Tibial nerve (tissue), 4 donors: ENCODE results near the gene CNIH3. TPM values are rescaled to one million over a fixed set of nuclear protein-coding genes. Genes with fewer than 3 reads are reported as not detected.

Source experiments
- DNase-seq, 2 donors: peaks; one replicate each; pipeline ENCODE4 v3.0.0-alpha.2; 2019; ENCODE audit warnings: low spot score in 2 of 2
- H3K27ac ChIP-seq, 4 donors: fragments of 200-600 bp; sonication (generic) in 3 of 4; one replicate each; pipeline ENCODE4 v1.5.1; 2017 to 2019; ENCODE audit warnings: mild to moderate bottlenecking in 1 of 4
- H3K27me3 ChIP-seq, 2 donors: fragments of 200-600 bp; sonication (generic) in 1 of 2; one replicate each; pipeline versions ENCODE4 v1.5.1 to v1.6.0; 2017 to 2019
- H3K36me3 ChIP-seq, 3 donors: fragments of 200-600 bp; sonication (generic); one replicate each; pipeline ENCODE4 v1.5.1; 2018 to 2019
- H3K4me1 ChIP-seq, 4 donors: fragments of 200-600 bp; sonication (generic) in 3 of 4; one replicate each; pipeline ENCODE4 v1.5.1; 2017 to 2019
- H3K4me3 ChIP-seq, 4 donors: fragments of 200-600 bp; sonication (generic) in 3 of 4; one replicate each; pipeline ENCODE4 v1.5.1; 2017 to 2019; ENCODE audit warnings: mild to moderate bottlenecking in 1 of 4, moderate library complexity in 1 of 4
- H3K9me3 ChIP-seq, 4 donors: fragments of 200-600 bp; sonication (generic) in 3 of 4; one replicate each; pipeline ENCODE4 v1.5.1; 2017 to 2019
- EP300 ChIP-seq, 2 donors: sonication (generic); formaldehyde crosslinking; IDR thresholded peaks; one replicate each; pipeline ENCODE4 v1.6.1; 2017; ENCODE audit warnings: antibody characterized with exemption in 2 of 2, mild to moderate bottlenecking in 1 of 2
- POLR2A ChIP-seq, 2 donors: fragments of 450-650 bp; IDR thresholded peaks; one replicate each; pipeline ENCODE4 v1.6.1; 2017; ENCODE audit warnings: antibody characterized with exemption in 2 of 2, mild to moderate bottlenecking in 2 of 2, moderate library complexity in 2 of 2
- WGBS, 2 donors: methylation state at CpG; one replicate each; pipeline ENCODE4 v1.1.5; 2018; 5-methylcytosine and 5-hydroxymethylcytosine counted together
- total RNA-seq, 4 donors: library from RNA; depleted of rRNA; stranded (reverse); fragments of >200 nt; gene quantifications; one replicate each; pipeline ENCODE4 v1.1.0, GENCODE V29; 2016
- TF ChIP-seq, protein P1 (sequence below), 5 experiments: fragments of 200-600 bp in 3 of 5; fragments of 450-650 bp in 2 of 5; sonication (generic) in 3 of 5; IDR thresholded peaks; one replicate each; pipeline ENCODE4 v1.5.1; 2016 to 2019; ENCODE audit warnings: antibody characterized with exemption in 5 of 5, mild to moderate bottlenecking in 3 of 5, moderate library complexity in 2 of 5

The CNIH3 gene
- total RNA-seq, 4 donors from 2014 or later: 1.8 to 7.6 (median 4.7) TPM

DNA sequence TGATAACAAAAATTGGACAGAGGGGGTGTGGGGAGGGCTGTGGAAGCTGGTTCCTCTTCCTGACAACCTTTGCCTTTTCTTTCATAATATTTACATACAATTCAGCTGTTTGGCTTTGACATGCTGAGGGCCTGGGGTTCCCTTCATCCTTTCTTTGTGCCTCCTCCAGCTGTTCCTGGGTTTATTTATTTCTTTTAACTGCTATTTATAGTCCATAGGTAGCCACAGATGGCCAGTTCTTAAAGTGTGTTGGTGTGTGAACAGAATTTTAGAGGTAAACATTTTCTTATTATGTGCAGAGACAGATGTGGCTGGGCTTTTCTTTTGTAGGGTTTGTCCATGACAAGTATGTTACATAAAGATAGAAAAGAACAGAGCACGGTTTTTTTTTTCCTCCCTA is 34.1 kb upstream of the CNIH3 start:
- no peak overlapping the region for H3K27ac ChIP-seq
- H3K9me3 ChIP-seq: no peaks in the 10 kb centered on the region
- no peak overlapping the region for H3K4me3 ChIP-seq
- H3K36me3 ChIP-seq: peaks cover 0 to 10% (median 0%) of the 10 kb centered on the region in 3 donors
- no peaks in the 10 kb centered on the region for H3K27me3 ChIP-seq
- no peaks in the 10 kb centered on the region for H3K4me1 ChIP-seq
- DNase-seq: no peak
- TF ChIP-seq POLR2A (IDR thresholded peaks at IDR 0.05) (no peak), EP300 (IDR thresholded peaks at IDR 0.05) (no peak)
- TF ChIP-seq, protein P1, sequence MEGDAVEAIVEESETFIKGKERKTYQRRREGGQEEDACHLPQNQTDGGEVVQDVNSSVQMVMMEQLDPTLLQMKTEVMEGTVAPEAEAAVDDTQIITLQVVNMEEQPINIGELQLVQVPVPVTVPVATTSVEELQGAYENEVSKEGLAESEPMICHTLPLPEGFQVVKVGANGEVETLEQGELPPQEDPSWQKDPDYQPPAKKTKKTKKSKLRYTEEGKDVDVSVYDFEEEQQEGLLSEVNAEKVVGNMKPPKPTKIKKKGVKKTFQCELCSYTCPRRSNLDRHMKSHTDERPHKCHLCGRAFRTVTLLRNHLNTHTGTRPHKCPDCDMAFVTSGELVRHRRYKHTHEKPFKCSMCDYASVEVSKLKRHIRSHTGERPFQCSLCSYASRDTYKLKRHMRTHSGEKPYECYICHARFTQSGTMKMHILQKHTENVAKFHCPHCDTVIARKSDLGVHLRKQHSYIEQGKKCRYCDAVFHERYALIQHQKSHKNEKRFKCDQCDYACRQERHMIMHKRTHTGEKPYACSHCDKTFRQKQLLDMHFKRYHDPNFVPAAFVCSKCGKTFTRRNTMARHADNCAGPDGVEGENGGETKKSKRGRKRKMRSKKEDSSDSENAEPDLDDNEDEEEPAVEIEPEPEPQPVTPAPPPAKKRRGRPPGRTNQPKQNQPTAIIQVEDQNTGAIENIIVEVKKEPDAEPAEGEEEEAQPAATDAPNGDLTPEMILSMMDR (IDR thresholded peaks at IDR 0.05): no peak
- 50 to 53% methylated on average over 1 of the region's 1 CpG for WGBS, 2 donors

DNA sequence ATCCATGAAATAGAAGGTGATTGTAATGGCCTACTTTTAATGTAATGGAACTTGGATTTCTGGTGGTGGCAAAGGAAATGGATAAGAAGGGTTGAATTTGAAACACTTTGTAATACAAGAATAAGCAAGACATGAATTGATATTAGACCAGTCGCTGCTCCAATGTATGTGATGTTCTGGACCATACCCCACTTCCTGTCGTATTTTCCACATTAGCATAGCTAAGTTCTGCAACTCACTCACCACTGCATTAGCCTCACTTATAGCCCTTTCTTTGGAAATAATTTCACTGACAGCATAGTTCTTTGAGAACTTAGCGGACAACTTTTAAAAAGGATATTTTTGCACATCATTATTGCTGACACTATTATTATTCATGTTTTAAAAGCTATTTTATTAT is 32.3 kb upstream of the CNIH3 start:
- H3K36me3 ChIP-seq: peaks cover 0 to 10% (median 0%) of the 10 kb centered on the region in 3 donors
- H3K9me3 ChIP-seq: no peaks in the 10 kb centered on the region
- H3K27ac ChIP-seq: no peak overlapping the region
- H3K4me1 ChIP-seq: no peaks in the 10 kb centered on the region
- no peak overlapping the region for H3K4me3 ChIP-seq
- TF ChIP-seq, protein P1 (IDR thresholded peaks at IDR 0.05): no peak
- TF ChIP-seq POLR2A (IDR thresholded peaks at IDR 0.05) (no peak), EP300 (IDR thresholded peaks at IDR 0.05) (no peak)
- no peaks in the 10 kb centered on the region for H3K27me3 ChIP-seq
- WGBS, 2 donors: 91 to 92% methylated on average over 3 of the region's 3 CpGs
- DNase-seq: no peak

DNA sequence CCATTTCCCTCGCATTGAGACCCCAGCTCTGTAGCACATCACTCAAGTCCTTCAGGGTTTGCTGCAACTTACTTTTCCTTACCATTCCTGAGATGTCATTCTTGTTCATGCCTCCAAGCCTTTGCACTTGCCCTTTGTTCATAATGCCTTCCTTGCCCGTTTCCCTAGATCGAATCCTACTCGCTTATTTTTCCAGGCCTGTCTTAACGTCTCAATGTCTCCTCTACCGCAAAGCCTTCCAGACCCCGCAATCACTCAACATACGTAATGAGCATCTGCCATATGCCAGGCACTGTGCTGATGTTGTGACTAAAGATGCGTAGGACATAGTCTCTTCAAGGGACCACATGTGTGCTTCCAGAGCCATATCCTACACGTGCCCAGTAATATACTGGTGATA is 31.1 kb upstream of the CNIH3 start:
- no peaks in the 10 kb centered on the region for H3K4me1 ChIP-seq
- 90 to 98% methylated on average over 10 of the region's 10 CpGs for WGBS, 2 donors
- H3K36me3 ChIP-seq: peaks cover 0 to 10% (median 0%) of the 10 kb centered on the region in 3 donors
- no peaks in the 10 kb centered on the region for H3K27me3 ChIP-seq
- TF ChIP-seq POLR2A (IDR thresholded peaks at IDR 0.05): no peak
- TF ChIP-seq, protein P1 (IDR thresholded peaks at IDR 0.05): no peak
- TF ChIP-seq EP300 (IDR thresholded peaks at IDR 0.05): no peak
- H3K9me3 ChIP-seq: no peaks in the 10 kb centered on the region
- no peak for DNase-seq
- no peak overlapping the region for H3K27ac ChIP-seq
- no peak overlapping the region for H3K4me3 ChIP-seq

DNA sequence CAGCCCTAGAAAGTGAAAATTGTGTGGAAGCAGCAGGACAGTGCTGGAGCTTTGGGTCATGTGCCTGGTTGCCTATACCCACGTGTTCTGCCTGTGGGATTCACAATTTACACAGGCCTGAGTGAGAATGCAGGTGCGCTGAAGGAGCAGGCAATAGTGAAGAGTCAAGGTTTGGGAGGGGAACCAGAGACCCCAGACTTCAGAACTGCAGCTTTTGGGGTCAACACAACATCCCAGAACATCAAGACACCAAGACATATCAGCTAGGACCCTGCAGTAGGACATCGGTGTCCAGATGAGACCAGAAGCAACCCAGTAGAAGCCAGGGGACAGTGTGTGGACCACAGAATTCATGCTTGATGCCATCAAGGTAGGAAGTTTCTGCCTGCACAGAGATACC is 29.1 kb upstream of the CNIH3 start:
- Histone ChIP-seq H3K9me3 (no peaks in the 10 kb centered on the region), H3K36me3 (peaks cover 0 to 10% (median 0%) of the 10 kb centered on the region in 3 donors), H3K27ac (no peak overlapping the region), H3K4me3 (no peak overlapping the region), H3K27me3 (no peaks in the 10 kb centered on the region), H3K4me1 (no peaks in the 10 kb centered on the region)
- TF ChIP-seq POLR2A (IDR thresholded peaks at IDR 0.05) (no peak), EP300 (IDR thresholded peaks at IDR 0.05) (no peak)
- TF ChIP-seq, protein P1 (IDR thresholded peaks at IDR 0.05): no peak
- DNase-seq: no peak
- WGBS, 2 donors: 81 to 90% methylated on average over 3 of the region's 3 CpGs

DNA sequence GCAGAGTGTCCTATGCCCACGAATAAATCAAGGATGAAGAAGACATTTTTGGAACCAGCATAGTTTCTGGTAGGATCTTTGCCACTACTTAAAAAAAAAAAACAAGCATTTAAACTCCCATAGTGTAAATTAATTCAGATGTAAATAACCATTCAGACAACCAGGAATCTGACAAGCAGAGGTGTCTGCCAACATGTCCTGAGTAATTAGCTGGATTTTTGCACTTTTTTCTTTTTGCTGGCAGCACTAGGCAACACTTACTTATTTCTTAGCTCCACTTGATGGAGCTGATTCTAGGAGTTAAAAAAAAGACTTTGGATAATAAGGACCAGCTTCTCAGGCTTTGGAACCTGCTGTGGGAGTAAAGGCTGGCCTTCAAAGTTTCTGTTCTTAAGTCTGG is 27.6 kb upstream of the CNIH3 start:
- peaks cover 0 to 2% (median 0%) of the 10 kb centered on the region in 3 donors for H3K36me3 ChIP-seq
- DNase-seq: no peak
- 81 to 84% methylated on average over 1 of the region's 1 CpG for WGBS, 2 donors
- peaks cover 0 to 10% (median 3%) of the 10 kb centered on the region in 4 donors for H3K4me1 ChIP-seq
- TF ChIP-seq POLR2A (IDR thresholded peaks at IDR 0.05): no peak
- TF ChIP-seq, protein P1 (IDR thresholded peaks at IDR 0.05): no peak
- H3K27me3 ChIP-seq: no peaks in the 10 kb centered on the region
- no peak overlapping the region for H3K4me3 ChIP-seq
- no peaks in the 10 kb centered on the region for H3K9me3 ChIP-seq
- H3K27ac ChIP-seq: no peak overlapping the region
